SK-N-MC (cell line): ENCODE results near the gene CLEC18A.

Experiments used
- DNase-seq: peaks from one replicate; pipeline ENCODE4 v3.0.0-alpha.2; 2011; ENCODE audit warnings: low read depth, low spot score
- H3K27ac ChIP-seq: fragments of 200-600 bp; sonication (generic); 2 replicates; pipeline ENCODE4 v1.5.1; 2016; ENCODE audit warnings: mixed run types
- H3K36me3 ChIP-seq: fragments of 200-600 bp; sonication (generic); 2 replicates; pipeline ENCODE4 v1.6.1; 2017; ENCODE audit warnings: antibody characterized with exemption, low read length, mixed read lengths; ENCODE audit not compliant: insufficient read depth
- H3K4me3 ChIP-seq: fragments of 200-600 bp; sonication (generic); 2 replicates; pipeline ENCODE4 v1.5.1; 2016
- H3K9ac ChIP-seq: fragments of 200-600 bp; sonication (generic); 2 replicates; pipeline ENCODE4 v1.8.0; 2017; ENCODE audit warnings: mixed run types, mixed read lengths; ENCODE audit not compliant: insufficient read length
- H3K9me3 ChIP-seq: fragments of 200-600 bp; sonication (generic); 2 replicates; pipeline ENCODE4 v1.6.1; 2017; ENCODE audit warnings: low read depth, mild to moderate bottlenecking, antibody characterized with exemption, low read length, moderate library complexity, mixed read lengths
- EZH2 ChIP-seq: fragments of 200-600 bp; sonication (generic); IDR thresholded peaks from one replicate; pipeline ENCODE4 v1.6.1; 2017; ENCODE audit warnings: antibody characterized with exemption
- FOXP2 ChIP-seq: optimal IDR thresholded peaks from 2 replicates; pipeline ENCODE3; 2011; ENCODE audit warnings: mild to moderate bottlenecking, moderate library complexity; ENCODE audit not compliant: insufficient read depth; ENCODE audit errors: extremely low read length, control extremely low read depth
- POLR2AphosphoS5 ChIP-seq: IDR thresholded peaks from 2 replicates; pipeline ENCODE4 v1.6.1; 2012; ENCODE audit warnings: mild to moderate bottlenecking, low read depth, low read length, borderline replicate concordance

CLEC18A gene

DNA sequence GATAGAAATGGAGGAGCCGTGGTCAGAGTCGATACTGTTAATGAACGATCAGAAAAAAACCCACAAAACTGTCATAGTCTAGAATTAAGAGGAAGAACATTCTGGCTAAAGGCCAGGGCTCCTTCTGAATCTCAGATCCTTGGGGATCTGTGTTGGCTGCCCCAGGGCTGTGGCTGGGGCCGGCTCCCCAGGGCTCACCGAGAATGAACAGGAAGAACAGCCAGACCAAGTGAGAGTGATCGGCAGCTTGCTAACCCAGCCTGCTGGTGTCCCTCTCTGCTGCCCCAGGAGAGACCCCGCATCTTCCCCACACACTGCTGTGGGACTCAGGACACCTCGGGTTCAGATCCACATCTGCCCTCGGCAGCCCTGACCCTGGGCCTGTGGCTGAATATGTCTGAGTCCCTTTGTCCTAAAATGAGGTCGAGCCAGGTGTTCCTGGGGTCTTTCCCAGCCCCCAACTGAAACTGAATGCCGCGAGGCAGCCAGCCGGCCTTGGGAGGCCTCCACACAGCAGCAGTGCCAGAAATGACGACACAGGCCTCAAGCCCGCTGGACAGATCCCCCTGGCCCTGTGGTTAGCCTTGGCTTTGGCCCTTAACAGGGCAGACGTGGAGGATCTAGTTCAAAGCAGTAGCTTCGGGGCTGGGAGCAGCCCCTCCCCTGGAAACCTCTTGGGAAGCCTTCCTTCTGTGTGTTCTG is 23.9 kb upstream of the CLEC18A start:
- TF ChIP-seq FOXP2 (no peak), EZH2 (no peak), POLR2AphosphoS5 (no peak)
- H3K9me3 ChIP-seq, result no peaks in the 10 kb centered on the region
- no peak overlapping the region for H3K27ac ChIP-seq
- DNase-seq, result no peak
- no peaks in the 10 kb centered on the region for H3K36me3 ChIP-seq
- H3K9ac ChIP-seq, result no peak overlapping the region
- no peak overlapping the region for H3K4me3 ChIP-seq

DNA sequence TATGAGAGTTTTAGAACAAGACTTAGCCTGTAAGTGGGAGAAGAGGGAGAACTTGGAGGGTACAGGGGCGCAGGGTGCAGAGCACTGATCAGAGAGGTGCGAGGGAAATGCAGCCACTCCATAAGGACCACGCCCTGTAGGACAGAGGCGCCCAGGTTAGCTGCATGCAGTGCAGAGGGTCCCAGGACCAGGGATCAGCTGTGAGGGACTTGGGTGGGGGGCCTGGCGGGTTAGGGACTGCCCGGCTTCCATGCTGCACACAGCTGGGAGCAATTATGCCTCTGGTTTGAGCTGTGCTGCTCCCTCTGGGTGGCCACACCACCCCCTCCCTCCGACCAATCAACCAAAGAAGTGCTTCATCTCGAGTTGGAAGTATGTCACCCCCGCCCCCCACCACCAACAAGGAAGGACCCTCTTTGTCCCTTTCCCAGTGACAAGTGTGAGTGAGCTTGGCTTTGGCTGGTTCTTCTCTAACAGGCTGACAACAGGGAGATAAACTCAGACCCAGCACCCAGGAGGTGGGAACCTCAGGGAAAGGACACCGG is 22.2 kb upstream of the CLEC18A start:
- no peak for DNase-seq

DNA sequence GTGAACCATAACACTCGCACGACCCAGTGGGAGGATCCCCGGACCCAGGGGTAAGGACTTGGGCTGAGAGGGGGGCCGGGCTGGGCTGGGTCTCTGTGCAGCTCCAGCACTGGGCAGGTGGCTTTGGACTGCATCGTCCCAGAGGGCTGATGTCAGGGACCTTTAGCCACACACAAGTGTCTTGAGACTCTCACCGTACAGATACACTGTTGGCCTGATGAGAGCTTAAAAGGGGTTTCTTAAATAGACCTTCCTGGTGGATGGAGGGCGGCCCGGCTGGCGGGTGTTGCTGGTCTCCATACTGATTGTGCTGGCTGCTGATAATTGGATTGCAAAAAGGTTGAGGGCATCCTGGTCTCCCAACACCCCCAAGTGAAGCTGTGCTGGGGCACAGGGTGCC is 21.7 kb upstream of the CLEC18A start:
- TF ChIP-seq EZH2, result no peak
- TF ChIP-seq POLR2AphosphoS5, result no peak
- TF ChIP-seq FOXP2, result no peak
- Histone ChIP-seq H3K27ac (no peak overlapping the region), H3K9ac (no peak overlapping the region), H3K9me3 (no peaks in the 10 kb centered on the region), H3K4me3 (no peak overlapping the region), H3K36me3 (no peaks in the 10 kb centered on the region)
- no peak for DNase-seq

More for the DNA sequence above, 22.2 kb upstream of the CLEC18A start:
- no peak overlapping the region for H3K9ac ChIP-seq
- H3K27ac ChIP-seq, result no peak overlapping the region
- H3K36me3 ChIP-seq, result no peaks in the 10 kb centered on the region
- H3K4me3 ChIP-seq, result no peak overlapping the region
- TF ChIP-seq EZH2 (no peak), POLR2AphosphoS5 (no peak), FOXP2 (no peak)
- H3K9me3 ChIP-seq, result no peaks in the 10 kb centered on the region

DNA sequence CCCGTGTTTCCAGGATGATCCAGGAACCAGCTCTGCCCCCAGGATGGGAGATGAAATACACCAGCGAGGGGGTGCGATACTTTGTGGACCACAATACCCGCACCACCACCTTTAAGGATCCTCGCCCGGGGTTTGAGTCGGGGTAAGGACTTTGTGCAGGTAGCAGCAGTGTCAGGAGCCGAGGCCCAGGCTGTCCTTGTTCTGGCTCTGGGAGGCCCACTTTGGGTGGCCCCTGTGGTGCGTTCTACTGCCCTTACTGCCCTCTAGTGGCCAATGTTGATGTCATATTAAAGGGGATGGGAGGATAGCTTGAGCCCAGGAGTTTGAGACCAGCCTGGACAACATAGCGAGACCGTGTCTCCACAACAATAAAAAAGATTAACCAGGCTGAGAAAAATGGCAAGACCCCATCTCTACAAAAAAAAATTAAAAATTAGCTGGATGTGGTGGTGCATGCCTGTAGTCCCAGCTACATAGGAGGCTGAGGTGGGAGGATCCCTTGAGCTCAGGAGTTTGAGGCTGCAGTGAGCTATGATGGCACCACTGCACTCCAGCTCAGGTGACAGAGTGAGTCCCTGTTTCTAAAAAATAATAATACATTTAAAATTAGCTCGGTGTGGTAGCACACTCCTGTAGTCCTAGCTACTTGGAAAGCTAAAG is 20.9 kb upstream of the CLEC18A start:
- no peaks in the 10 kb centered on the region for H3K36me3 ChIP-seq
- TF ChIP-seq FOXP2, result no peak
- TF ChIP-seq EZH2, result no peak
- TF ChIP-seq POLR2AphosphoS5, result no peak
- H3K27ac ChIP-seq, result no peak overlapping the region
- no peak overlapping the region for H3K4me3 ChIP-seq
- no peaks in the 10 kb centered on the region for H3K9me3 ChIP-seq
- no peak overlapping the region for H3K9ac ChIP-seq
- DNase-seq, result no peak

DNA sequence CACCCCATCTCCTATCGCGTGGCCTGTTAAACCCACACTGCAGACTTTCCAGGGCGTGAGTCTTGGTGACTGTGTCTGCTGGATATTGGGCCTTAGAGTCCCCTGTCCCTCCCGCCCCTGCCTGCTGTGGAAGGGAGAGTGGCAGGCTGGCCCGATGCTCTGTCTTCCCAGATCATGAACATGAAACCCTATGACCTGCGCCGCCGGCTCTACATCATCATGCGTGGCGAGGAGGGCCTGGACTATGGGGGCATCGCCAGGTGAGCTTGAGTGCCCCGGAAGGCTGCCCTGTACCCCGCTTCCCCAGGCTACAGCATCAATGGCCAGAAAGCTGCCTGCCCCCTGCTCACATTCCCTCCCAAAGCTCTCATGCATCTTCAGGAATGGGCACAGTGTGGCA is 19.5 kb upstream of the CLEC18A start:
- no peak overlapping the region for H3K9ac ChIP-seq
- no peak for DNase-seq
- H3K27ac ChIP-seq, result no peak overlapping the region
- TF ChIP-seq EZH2 (no peak), FOXP2 (no peak), POLR2AphosphoS5 (no peak)
- H3K9me3 ChIP-seq, result no peaks in the 10 kb centered on the region
- H3K4me3 ChIP-seq, result no peak overlapping the region
- no peaks in the 10 kb centered on the region for H3K36me3 ChIP-seq

DNA sequence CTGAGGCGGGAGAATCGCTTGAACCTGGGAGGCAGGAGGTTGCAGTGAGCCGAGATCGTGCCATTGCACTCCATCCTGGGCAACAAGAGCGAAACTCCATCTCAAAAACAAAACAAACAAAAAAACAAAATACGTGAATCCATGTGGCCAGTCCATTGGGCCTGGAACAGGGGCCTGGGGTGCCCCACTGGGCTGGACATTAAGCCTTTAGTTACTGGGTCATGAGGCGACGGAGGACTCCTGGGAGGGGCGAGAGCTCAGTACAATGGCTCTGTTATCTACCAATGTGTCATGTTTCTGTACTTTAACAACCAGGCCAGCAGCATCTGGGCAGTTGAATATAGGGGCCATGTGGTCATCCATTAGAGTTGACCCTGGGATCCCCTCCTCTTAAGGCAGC is 18.9 kb upstream of the CLEC18A start:
- DNase-seq, result no peak
- Histone ChIP-seq H3K9ac (no peak overlapping the region), H3K4me3 (no peak overlapping the region), H3K9me3 (no peaks in the 10 kb centered on the region), H3K36me3 (no peaks in the 10 kb centered on the region), H3K27ac (no peak overlapping the region)
- no peak for TF ChIP-seq EZH2
- TF ChIP-seq POLR2AphosphoS5, result no peak
- no peak for TF ChIP-seq FOXP2

DNA sequence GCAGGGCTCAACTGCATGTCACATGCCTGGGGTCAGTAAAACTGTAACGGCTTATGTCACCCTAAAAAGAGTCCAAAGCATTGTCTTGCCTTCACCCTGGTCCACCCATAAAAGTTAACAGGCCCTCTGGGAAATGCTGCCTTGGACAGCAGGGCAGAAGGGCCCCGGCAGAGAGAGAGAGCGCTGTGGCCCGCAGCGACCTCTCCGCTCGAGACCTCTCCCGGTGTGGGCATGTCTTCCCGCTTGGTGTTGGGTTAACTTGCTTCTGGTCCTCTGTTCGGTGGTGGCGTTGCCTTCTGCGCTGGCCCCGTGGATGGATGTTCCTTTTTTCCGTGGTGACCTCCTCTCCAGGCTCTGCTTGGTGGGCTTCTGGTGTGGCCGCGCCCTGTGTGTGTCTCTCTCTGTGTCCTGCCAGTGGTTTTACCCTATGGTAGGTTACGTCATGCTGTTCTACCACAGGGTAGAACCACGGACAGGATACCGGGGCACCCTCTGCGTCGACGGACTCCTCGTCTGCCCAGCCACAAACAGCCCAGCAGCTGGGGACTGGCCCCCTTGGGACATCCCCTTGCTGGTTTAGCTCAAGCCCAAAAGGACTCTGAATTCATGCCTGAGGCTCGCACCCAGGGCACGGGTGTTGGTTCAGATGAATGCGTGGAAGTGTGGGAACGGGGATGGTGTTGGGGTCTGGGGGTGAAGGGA is 18.3 kb upstream of the CLEC18A start:
- Histone ChIP-seq H3K9me3 (no peaks in the 10 kb centered on the region), H3K9ac (no peak overlapping the region), H3K4me3 (no peak overlapping the region), H3K36me3 (no peaks in the 10 kb centered on the region), H3K27ac (no peak overlapping the region)
- no peak for DNase-seq
- TF ChIP-seq EZH2 (no peak), POLR2AphosphoS5 (no peak), FOXP2 (no peak)

DNA sequence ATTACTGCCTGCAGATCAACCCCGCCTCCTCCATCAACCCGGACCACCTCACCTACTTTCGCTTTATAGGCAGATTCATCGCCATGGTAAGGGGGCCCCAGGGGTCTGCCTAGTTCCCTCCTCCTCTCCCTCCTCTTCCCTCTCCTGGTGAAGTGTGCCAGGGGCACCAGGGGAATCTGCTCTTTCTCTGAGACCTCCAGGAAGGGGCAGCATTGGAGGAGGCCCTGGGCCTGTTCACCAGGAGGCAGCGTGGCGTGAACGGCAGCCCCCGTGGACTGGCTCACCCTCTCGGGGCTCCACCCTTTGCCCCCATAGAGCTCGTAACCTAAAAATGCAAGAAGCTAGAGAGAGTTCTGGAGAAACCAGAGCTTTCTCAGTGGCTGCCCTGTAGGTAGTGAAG is 17.1 kb upstream of the CLEC18A start:
- Histone ChIP-seq H3K36me3 (no peaks in the 10 kb centered on the region), H3K27ac (no peak overlapping the region), H3K4me3 (no peak overlapping the region), H3K9ac (no peak overlapping the region), H3K9me3 (no peaks in the 10 kb centered on the region)
- no peak for DNase-seq
- TF ChIP-seq POLR2AphosphoS5 (no peak), FOXP2 (no peak), EZH2 (no peak)
